Endometrial microvascular endothelial cells (primary cell): ENCODE results near the gene RARG. TPM values are rescaled to one million over a fixed set of nuclear protein-coding genes. Genes with fewer than 3 reads are reported as not detected.
"Not testable (repeated sequence)": the region's sequence is repeated elsewhere in the genome, so short reads cannot be mapped to it uniquely, and the experiment has no call there.

Experiments used
- in situ Hi-C: cut with HindIII; loops from 2 replicates; pipeline ENCODE4 v1.10.0; 2017; ENCODE audit warnings: low sequenced_read_pairs, low pct_unique_long_range_greater_than_20kb; ENCODE audit errors: inconsistent ontology term
- total RNA-seq: library from RNA; depleted of rRNA; stranded (reverse); fragments of >200 nt; gene quantifications from one replicate; pipeline ENCODE4 v1.2.3, GENCODE V29; 2015; ENCODE audit errors: inconsistent ontology term

Gene RARG
- total RNA-seq, 1 donor from 2014 or later = 23.5 TPM

DNA sequence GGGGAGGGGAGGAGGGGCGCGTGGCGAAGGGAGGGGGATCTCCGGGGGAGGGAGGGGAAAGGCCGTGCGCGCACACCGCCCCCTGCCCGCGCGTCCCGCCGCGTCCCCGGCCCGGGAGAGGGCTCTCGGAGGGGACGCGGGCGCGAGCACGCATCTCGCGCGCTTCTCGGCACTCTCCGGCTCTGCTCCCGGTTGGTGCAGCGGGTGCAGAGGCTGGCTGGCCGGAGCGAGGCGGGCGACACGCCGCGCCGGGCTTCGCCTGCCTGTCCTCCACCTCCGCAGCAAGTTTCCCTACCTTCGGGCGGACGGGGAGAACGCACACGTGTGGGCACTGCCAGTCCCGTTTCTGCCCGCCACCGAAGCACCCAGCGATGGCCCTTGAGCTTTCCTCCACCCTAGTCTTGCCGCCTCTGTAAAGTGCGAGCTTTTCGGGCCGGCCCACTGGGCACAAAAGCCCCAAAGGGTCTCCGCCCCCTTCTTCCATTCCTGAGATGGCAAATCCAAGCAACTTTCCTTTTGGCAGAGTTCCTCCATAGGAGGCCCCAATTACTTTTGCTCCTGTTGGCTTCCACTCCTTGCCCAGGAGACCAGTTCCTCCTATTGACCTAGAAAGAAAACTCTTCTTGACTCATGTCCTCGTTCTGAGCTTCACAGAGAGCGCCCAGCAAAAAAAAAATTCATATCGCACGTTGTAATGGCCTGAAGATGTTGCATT, 50.9 kb downstream of the RARG start:
- in situ Hi-C loops = no loop called here

DNA sequence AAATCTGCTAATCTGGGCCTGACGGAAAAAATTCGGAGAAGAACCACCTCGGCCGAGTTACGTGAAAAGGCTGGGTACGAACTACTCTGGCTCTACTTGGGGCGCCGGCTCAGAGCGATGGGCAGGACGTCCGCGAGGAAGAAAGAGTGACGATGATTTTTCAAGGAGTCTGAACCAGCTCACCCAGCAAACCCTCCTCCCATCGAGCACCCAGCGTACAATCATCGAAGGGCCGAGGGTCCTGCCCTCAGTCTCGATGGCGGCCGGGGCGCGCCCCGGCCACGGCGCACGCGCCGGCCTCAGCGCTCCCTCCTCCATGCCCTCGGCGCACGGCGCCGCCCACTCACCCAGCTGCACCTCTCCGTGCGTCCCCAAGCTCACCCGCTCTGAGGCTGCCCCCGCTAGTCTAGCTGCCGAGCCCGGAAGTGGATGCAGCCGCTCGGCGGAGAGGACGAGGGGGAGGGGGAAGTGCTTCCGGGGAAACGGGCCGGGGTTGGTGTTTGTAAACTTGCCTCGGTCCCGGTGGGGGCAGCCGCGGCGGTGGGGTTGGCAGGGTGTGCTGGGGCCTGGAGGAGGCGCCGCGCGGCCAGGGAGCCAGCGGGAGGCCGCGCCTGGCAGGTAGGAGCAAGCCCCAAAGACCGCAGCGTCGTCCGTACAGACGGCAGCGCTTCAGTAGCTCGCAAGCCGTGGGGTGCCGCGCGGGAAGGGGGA, 51.6 kb downstream of the RARG start, which contains the start of the genes CSAD and ZNF740:
CSAD (minus strand) TSS at position 706 of the 711 bp plus-strand sequence. CDS start 7,455 bp downstream, outside the sequence.
ZNF740 (plus strand) TSS at position 503 of the 711 bp plus-strand sequence. CDS start 1,262 bp downstream, outside the sequence.
- in situ Hi-C loops = no loop called here

DNA sequence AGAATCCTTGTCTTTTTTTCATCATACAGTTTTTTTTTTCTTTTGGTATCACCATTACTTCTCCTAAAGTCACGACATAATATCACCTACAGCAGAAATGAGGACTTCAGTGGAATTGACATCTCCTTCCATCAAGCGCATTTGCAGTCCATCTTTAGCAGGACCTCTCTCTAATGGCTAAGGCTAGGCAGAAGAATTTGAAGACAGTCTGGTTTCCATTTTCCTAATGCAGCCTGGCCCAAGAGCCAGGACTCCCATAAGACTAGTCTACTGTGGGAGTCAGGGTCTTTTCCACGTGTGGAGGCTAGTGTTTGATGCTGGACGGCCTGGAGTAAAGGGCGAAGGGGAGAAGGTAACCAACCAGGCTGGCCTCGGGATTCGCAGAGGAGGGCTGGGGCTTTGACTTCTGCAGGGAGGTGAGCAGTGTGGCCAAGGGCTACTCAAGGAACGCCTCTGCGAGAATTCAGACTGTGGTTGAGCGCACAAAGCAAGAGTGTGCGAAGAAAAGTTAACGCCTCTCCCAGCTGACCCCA, 52.3 kb downstream of the RARG start:
- in situ Hi-C loops = no loop called here

DNA sequence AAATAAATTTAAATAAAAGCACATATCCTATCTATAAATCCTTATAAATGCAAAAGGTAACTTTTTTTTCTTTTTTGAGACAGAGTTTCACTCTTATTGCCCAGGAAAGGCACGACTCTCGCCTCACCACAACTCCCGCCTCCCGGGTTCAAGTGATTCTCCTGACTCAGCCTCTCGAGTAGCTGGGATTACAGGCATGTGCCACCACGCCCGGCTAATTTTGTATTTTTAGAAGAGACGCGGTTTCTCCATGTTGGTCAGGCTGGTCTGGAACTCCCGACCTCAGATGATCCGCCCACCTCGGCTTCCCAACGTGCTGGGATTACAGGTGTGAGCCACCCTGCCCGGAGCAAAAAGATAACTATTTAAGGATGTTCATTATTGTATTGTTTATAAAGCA, 53.2 kb downstream of the RARG start:
- in situ Hi-C loops = not testable (repeated sequence)

DNA sequence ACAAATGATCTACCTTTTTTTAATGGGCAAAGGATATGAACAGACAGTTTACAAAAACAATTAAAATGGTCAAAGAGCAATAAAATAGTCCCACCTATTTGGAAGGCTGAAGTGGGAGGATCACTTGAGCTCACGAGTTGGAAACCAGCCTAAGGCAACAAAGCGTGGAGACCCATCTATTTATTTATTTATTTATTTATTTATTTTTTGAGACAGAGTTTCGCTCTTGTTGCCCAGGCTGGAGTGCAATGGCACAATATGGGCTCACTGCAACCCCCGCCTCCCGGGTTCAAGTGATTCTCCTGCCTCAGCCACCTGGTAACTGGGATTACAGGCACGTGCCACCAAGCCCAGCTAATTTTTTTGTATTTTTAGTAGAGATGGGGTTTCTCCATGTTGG, 54.6 kb downstream of the RARG start:
- in situ Hi-C loops = not testable (repeated sequence)

DNA sequence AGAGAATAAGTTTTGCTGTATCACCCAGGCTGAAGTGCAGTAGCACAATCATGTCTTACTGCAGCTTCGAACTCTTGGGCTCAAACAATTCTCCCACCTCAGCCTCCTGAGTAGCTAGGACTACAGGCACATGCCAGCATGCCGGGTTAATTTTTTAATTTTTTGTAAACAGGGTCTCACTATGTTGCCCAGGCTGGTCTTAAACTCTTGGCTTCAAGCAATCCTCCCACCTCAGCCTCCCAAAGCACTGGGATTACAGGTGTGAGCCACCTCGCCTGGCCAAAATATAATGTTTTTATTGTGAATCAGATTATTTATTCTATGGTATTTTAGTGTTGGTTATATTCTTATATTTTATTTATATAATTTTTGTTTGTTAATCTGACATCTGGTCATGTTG, 55.3 kb downstream of the RARG start:
- in situ Hi-C loops = no loop called here

DNA sequence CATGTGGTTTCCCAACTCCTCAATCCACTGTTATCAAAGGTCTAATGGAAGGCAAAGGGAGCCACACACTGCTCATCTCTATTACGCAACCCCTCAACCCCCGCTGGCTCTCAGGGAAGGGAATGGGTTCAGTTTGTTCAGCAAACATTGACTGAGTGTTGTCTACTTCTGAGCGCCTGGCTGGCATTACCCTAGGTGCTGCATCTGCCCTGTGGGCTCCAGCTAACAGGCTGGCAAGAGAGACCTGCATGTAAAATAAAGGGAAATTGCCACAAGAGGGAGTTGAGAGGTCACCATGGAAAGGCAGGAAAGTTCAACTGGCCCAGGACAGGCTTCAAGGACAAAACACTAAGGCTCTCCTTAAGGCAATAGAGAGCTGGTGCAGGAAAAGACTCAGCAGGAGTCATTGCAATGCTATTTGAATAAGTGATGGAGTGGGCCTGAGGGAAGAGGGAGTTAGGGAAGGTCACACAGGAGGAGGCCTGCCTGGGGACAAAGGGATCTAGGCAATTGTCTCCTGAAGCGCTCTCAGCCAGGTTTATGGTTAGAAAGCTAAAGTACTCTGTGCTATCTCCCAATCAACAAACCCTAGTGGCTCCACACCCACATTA, 57.0 kb downstream of the RARG start:
- in situ Hi-C loops = no loop called here

DNA sequence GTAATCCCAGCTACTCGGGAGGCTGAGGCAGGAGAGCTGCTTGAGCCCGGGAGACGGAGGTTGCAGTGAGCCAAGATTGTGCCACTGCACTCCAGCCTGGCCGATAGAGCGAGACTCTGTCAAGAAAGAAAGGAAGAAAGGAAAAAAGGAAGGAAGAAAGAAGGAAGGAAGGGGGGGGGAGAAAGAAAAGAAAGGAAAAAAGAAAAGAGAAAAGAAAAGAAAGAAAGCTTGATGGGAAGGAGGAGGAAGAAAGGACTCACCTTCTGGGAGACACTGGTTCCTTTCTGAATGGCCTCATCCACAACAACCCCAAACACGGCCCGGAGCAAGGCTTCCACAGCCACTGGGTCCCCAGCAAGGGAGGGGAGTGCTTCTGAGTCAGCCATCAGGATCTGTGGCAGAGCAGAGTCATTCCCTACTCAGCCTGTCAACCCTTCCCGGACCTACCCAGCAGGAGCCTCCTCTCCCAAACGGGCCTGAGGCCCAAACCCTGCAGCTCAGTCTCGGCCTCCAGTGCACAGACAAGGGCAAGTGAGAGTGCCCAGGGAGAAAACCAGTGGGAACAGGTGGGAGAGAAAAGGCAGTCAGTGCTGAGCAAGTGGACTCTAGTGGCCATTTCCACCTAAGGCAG, 58.8 kb downstream of the RARG start:
- in situ Hi-C loops = no loop called here

DNA sequence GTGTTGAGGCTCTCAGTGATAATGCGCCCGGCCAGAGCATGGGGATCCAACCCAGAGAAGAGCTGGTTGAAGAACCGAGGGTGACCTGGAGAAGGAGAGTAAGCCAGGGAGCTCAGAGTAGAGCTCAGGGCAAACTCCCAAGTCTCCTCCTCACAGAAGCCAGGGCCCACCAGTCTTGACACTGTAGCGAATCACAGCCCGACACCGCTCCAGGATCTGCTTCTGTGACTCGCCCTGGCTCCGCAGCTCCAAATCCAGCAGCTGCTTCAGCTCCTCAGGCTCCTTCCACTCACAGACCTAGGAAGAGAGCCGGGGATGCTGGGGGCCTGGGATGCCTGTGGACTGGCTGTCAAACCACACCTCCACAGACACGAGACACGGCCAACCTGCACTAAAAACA, 59.7 kb downstream of the RARG start:
- in situ Hi-C loops = no loop called here

DNA sequence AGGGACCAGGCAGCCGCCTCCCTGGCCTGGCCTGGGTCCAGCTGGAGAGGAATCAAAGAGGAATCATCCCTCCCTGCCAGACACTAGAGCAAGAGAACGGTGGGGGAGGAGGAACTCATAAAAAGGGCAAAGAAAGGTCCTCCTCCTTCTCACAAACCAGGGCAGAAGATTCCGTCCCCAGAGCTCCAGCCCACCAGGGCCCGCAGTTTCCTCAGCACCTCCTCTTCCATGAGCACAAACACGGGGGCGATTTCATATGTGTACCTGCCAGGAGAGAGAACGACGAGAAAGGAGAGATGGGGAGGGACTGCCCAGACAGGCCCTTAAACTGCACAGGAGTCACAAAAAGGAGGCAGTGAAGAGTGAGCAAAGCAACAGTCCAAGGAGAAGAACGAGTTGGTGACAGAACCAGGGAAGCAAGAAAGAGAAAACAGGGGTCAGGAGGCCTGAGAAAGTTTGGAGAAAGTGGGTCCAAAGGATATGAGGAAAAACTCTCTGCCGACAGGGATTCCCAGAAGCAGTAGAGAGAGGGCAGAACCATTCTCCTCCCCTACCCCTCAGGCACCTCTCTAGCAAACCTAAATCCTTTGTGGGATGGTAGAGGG, 60.2 kb downstream of the RARG start:
- in situ Hi-C loops = no loop called here

DNA sequence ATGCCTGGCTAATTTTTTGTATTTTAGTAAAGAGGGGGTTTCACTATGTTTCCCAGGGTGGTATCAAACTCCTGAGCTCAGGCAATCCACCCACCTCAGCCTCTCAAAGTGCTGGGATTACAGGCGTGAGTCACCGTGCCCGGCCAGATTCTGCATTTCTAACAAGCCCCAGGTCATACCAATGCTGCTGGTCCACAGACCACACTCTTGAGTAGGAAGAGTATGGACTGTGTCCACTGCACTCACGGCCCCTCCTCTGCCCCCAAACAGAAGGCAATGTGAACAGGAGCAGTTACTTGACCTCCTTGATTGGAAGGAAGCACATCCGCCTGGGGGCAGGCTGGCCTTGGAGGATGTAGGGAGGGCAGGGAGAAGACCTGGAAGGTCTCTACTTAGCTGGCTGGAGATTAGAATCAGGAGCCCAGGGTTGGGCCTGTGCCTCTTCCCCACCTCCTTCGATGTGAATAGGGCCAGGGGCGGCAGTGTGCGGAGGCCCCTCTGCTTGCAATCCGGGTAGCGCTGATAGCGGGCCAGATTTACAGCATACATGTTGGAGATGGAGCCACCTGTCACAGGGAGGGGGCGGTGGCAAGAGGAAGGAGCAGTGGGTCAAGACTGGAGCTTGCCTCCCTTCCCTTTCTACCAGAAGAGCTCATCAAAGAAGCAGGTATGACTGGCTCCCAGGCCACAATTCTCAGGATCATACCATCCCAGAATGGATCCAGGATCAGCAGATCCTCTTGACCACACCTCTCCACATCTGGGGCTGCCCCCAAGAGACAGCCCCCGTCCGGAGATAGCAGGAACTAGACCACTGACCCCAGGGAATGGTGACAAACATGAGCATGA, 60.9 kb downstream of the RARG start:
- in situ Hi-C loops = no loop called here

DNA sequence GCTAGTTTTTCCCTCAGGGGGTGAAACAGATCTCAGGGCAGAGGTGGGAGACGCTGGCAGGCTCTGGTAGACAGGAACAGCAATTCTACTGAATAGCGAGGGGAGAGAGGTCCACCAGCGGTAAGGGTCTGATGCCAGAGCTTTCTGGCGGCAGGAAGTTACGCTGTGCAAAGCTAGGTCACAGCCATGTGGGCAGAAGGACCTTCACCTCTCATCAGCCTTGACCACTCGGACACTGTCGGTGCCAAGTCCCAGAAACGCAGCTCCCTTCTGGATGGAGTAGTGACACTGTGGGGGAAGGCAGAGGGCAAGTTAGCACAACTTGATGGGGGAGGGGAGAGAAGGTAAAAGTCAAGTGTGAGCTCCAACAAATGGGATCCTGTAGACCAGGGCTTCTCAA, 61.8 kb downstream of the RARG start:
- in situ Hi-C loops = no loop called here

DNA sequence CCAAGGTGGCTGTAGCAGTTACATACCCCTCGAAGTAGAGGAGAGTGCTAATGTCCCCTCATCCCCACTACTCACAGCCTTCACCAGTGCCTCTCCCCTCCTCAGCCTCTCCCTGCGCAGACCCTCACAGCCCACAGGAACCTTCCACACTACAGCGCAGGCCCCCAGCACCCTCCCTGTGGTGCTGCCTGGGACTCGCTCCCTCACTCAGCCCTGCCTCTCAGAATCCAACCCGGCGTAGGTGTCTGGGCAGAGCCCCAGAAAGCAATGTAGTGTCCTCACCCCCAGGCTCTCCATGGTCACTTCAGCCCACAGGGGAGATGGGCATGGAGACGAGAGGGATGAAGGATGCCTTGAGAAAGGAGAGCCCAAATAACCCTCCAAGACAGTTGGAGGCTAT, 62.4 kb downstream of the RARG start:
- in situ Hi-C loops = no loop called here

DNA sequence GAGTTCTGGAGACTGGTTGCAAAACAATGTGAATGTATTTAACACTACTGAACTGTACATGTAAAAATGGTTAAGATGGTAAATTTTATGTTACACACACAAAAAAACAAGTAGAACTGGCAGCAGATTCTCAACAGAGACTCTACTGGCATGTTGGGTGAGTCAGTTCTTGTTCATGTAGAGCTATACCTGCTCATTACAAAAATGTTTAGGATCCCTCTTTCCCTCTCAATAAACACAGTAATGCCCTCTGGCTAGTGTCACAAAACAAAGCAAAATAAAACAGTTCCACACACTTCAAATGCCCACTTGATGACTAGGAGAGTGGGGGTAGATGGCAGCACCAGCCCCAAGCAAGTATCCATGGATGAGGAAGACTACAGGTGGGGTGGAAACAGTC, 65.2 kb downstream of the RARG start:
- in situ Hi-C loops = no loop called here

DNA sequence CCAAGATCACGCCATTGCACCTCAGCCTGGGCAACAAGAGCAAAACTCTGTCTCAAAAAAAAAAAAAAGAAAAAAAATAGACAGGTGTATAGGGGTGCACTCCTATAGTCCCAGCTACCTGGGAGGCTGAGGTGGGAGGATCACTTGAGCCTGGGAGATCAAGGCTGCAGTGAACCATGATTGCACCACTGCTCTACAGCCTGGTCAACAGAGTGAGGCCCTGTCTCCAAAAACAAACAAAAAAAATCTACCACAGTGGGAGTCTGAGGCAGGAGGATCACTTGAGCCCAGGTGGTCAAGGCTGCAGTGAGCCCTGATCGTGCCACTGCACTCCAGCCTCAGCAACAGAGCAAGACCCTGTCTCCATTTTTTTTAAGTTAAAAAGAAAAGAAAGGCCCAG, 69.0 kb downstream of the RARG start:
- in situ Hi-C loops = not testable (repeated sequence)

DNA sequence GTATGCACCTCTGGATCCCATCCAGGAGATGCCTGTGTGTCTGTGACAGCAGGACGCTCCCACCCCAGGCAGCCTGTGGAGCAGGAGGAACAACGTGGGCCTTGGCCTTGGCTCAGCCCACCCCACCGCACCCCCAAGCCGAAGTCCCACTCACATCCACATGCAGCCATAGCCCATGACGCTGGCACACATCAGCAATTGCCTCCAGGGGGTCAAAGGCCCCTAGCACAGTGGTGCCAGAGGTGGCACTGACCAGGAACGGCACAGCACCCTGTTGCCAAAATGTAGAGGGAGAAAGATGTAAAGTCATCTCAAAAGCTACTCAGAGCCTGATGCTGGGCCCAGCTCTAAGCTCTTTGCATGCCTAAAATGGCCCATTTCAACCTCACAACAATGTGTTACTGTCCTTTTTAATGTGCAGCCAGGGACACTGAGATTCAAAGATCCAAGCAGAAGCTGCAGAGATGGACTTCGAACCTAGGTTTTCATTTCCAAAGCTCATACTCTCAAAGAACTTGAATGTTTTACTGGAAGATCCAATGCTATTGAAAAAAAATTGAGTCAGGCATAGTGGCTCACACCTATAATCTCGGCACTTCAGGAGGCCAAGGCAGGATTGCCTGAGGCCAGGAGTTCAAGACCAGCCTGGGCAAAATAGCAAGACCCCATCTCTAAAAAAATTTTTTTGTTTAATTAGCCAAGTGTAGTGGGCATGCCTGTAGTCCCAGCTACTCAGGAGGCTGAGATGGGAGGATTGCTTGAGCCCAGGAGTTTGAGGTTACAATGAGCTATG, 70.7 kb downstream of the RARG start:
- in situ Hi-C loops = no loop called here

DNA sequence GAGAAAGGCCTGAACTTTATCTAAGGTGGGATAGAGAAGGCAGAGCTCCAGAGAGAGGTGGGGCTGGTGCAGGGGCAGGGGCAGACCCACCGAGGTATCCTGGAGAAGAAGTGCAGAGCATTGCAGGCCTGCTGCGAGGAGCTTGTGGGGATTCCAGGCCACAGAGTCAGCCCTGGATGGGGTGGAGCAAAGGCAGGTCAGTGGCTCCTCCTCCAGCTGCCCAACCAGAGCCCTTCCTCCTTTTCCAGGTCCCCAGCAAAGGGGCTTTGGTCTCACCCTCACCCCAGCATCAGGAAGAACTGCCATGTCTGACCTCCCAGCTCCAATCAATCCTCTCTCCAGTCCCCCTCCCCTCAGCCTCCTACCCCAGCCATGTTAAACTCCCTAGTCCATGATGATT, 71.3 kb downstream of the RARG start:
- in situ Hi-C loops = no loop called here
